Measurements from ENCODE around the gene SRP54. TPM values are rescaled to one million over a fixed set of nuclear protein-coding genes. Genes with fewer than 3 reads are reported as not detected.
"Not testable (repeated sequence)": the region's sequence is repeated elsewhere in the genome, so short reads cannot be mapped to it uniquely, and the experiment has no call there.

The SRP54 gene
- total RNA-seq, 1 donor from 2014 or later = 69.4 TPM

- intact Hi-C loops (cut with micrococcal nuclease) = loop anchor here (5.0 kb wide), 2 partner anchors 434 to 446 kb away; partner anchors contain the start of gene EAPP
Observed at GRCh38 chr14:34983148-34983760, 462 bp downstream of the SRP54 start.

- intact Hi-C loops (cut with micrococcal nuclease) = loop anchor here (5.0 kb wide), 2 partner anchors 434 to 446 kb away; partner anchors contain the start of gene EAPP
Observed at GRCh38 chr14:34983786-34984185, 994 bp downstream of the SRP54 start.

- intact Hi-C loops (cut with micrococcal nuclease) = no loop called here
Observed at GRCh38 chr14:34985740-34986139, 2.9 kb downstream of the SRP54 start.

DNA sequence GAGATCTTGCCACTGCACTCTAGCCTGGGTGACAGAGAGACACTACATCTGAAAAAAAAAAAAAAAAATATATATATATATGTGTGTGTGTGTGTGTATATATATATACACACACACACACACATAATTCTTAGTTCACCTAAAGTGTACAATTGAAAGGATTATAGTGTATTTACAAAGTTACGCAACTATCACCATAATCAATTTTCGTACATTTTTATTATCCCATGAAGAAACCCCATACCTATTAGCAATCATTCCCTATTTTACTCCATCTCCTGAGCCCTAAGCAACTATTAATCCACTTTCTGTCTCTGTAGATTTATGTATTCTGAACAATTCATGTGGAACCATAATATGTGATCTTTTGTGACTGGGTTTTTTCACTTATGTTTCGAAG, 4.4 kb downstream of the SRP54 start:
- intact Hi-C loops (cut with micrococcal nuclease) = no loop called here

- intact Hi-C loops (cut with micrococcal nuclease) = no loop called here
Observed at GRCh38 chr14:34989762-34990161, 7.0 kb downstream of the SRP54 start.

- intact Hi-C loops (cut with micrococcal nuclease) = no loop called here
Observed at GRCh38 chr14:34993426-34993825, 10.6 kb downstream of the SRP54 start.

DNA sequence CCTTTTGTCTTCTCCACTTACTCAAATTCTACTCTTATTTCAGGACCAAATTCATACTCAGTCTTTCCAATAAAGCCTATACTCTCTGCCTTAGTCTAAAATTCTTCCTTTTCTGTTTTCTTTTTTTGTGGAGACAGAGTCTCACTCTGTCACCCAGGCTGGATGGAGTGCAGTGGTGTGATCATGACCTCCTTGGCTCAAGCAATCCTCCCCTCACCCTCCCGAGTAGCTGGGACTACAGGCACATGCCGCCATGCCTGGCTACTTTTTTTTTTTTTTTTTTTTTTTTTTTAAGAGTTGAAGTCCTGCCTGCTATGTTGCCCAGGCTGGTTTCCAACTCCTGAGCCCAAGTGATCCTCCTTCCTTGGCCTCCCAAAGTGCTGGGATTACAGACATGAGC, 11.9 kb downstream of the SRP54 start:
- intact Hi-C loops (cut with micrococcal nuclease) = no loop called here

- intact Hi-C loops (cut with micrococcal nuclease) = no loop called here
Observed at GRCh38 chr14:34997762-34998161, 15.0 kb downstream of the SRP54 start.

DNA sequence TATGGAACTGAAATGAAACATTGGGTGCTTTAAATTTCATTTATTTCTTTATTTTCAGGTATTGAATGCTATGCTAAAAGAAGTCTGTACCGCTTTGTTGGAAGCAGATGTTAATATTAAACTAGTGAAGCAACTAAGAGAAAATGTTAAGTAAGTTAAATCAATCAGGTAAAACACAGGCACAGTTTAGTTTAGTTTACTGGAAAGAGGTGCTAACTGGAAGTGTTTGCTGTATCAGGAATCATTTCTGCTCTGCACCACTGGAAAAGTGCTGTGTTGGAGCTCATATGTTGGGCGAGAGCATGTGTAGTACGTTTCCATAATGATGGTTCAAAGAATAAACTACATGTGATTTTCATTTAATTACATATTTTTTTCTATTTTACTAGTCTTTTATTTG, 16.7 kb downstream of the SRP54 start:
- intact Hi-C loops (cut with micrococcal nuclease) = no loop called here

DNA sequence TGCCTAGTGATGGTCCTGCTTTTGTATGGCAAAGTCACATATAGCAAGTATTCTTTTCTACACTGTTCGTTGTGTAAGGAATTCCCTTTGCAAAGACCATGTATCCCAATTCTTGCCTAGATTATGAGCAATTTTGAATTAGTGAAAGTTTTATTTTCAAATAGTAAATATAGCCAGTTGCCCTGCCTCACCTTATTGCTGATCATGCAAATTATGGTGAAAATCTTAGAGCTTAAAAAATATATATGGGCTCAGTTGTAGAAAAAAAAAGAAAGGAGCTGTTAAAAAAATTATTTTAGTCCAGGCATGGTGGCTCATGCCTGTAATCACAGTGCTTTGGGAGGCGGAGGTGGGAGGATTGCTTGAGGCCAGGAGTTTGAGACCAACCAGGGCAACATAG, 18.8 kb downstream of the SRP54 start:
- intact Hi-C loops (cut with micrococcal nuclease) = no loop called here

DNA sequence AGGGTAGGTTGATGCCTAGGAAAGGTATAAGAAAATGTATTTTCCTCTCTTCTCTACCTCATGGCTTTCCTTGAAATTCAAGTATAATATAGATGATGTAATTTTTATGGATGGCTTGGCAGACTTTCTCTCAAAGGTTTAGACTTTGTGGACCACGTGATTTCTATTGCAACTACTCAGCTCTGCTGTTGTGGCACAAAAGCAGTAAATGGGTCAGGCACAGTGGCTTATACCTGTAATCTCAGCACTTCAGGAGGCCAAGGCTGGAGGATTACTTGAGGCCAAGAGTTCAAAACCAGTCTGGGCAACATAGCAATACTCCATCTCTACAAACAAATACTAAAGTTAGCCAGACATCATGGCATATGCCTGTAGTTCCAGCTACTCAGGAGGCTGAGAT, 22.0 kb downstream of the SRP54 start:
- intact Hi-C loops (cut with micrococcal nuclease) = no loop called here

- intact Hi-C loops (cut with micrococcal nuclease) = no loop called here
Observed at GRCh38 chr14:35016568-35016967, 33.8 kb downstream of the SRP54 start.

DNA sequence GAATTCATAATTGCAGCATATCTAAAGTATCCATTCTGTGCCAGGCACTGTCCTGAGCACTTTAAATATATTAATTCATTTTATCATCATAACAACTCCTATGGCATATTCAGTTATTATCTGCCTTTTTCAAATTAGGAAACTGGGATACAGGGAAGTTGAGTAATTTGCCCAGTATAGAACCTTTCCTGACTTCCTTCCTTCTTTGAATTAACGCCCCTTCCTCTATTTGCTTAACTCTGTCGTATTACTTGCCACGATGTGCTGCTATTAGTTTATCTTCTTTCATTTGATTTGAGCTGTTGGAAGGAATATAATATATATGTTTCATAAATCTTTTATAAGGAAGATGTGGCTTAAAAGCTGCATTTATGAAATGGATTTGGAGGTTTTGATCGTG, 37.9 kb downstream of the SRP54 start:
- intact Hi-C loops (cut with micrococcal nuclease) = no loop called here

GRCh38 chr14:35028435-35028834, 45.6 kb downstream of the SRP54 start:
- intact Hi-C loops (cut with micrococcal nuclease) = no loop called here

- intact Hi-C loops (cut with micrococcal nuclease) = no loop called here
Observed at GRCh38 chr14:35032562-35032961, 49.8 kb downstream of the SRP54 start.

GRCh38 chr14:35034440-35034833, 51.6 kb downstream of the SRP54 start:
- intact Hi-C loops (cut with micrococcal nuclease) = no loop called here

DNA sequence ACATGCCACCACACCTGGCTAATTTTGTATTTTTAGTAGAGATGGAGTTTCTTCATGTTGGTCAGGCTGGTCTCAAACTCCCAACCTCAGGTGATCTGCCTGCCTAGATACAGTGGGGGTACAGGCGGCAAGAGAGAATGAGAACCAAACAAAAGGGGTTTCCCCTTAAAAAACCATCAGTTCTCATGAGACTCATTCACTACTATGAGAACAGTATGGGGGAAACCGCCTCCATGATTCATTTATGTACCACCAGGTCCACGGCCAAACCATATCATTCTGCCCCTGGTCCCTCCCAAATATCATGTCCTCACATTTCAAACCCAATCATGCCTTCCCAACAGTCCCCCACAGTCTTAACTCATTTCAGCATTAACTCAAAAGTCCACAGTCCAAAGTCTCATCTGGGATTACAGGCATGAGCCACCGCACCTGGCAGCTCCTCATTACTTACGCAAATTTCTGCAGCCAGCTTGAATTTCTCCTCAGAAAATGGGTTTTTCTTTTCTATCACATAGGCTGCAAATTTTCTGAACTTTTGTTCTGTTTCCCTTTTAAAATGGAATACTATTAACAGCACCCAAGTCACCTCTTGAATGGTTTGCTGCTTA, 52.3 kb downstream of the SRP54 start:
- intact Hi-C loops (cut with micrococcal nuclease) = not testable (repeated sequence)

DNA sequence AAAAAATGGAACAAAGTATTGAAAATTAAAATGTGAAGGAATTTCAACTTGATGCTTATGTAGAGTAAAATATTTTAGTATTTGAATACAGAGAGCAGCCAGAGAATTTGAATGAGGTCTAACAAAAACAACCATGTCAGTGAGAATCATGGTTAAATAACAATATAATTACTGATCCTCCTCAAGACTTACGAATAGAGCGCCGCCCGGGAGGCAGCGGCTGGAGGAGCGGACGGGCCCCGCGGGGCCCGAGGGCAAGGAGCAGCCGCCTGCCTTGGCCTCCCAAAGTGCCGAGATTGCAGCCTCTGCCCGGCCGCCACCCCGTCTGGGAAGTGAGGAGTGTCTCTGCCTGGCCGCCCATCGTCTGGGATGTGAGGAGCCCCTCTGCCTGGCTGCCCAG, 55.5 kb downstream of the SRP54 start:
- intact Hi-C loops (cut with micrococcal nuclease) = not testable (repeated sequence)

GRCh38 chr14:35042632-35043031, 59.8 kb downstream of the SRP54 start:
- intact Hi-C loops (cut with micrococcal nuclease) = loop anchor here (10.0 kb wide), 1 partner anchor 762 kb away; the partner anchor contains the start of gene RALGAPA1

GRCh38 chr14:35043046-35043445, 60.3 kb downstream of the SRP54 start:
- intact Hi-C loops (cut with micrococcal nuclease) = loop anchor here (10.0 kb wide), 1 partner anchor 762 kb away; the partner anchor contains the start of gene RALGAPA1

DNA sequence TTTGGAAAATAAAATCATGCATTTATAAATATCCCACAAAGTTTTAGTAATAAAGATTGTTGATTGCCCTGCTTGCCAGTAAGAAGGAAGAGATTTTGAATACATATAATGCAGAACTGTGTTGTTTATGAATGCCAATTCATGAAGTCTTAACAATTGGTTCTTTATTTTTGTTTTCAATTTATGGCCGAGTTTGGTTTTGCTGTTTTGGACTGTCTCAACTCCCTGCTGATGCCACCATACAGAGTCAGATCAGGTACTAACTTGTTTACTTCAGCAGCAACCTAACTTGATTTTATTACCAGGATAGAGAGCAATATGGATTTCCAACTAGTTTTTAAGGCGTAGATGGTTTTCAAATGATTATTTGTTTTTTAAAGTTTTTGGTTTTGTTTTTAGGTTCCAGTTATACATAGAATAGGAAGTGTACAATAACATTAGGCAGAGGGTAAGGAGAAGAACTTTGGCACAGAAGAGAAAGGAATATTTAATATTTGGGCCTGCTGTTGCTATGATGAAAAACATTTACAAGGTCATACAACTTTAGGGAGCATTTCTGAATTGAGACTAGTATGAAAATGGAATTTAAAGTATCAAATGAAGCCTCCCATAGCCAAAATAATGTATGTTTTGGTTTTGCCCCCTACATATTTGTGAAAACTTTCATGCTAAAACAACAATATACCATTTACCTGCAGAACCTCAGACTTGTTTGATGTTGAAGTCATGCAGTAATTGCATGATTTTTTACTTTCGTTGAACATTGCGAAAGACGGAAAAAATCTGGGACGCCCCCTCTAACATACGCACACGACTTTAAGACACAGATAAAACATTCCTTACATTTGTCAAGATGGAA, 62.4 kb downstream of the SRP54 start:
- intact Hi-C loops (cut with micrococcal nuclease) = loop anchor here (5.0 to 10.0 kb wide), 3 partner anchors 247 to 760 kb away; partner anchors contain the start of genes EAPP, PSMA6 and RALGAPA1

GRCh38 chr14:35045798-35046047, 62.9 kb downstream of the SRP54 start:
- intact Hi-C loops (cut with micrococcal nuclease) = loop anchor here (1.0 to 10.0 kb wide), 9 partner anchors 63 to 759 kb away; partner anchors contain the start of genes EAPP, NFKBIA, PRORP and PSMA6

Measured in T-helper 2 cell treated with Interferon-gamma antibody and Interleukin-4, amounts not matched to agents 100 ng/mL and 5 ng/mL, for 36 hours (primary cell).